ENCODE measurements around the gene CD40. TPM values are rescaled to one million over a fixed set of nuclear protein-coding genes. Genes with fewer than 3 reads are reported as not detected.

The CD40 gene
- total and polyA plus RNA-seq, 12 donors = 4.5 to 20.5 (median 9.4) TPM

GRCh38 chr20:46077642-46078305 is 40.3 kb upstream of the CD40 start:
- no peaks in the 10 kb centered on the region for H3K9me3 ChIP-seq (replicated peaks in 1 of 3)
- DNase-seq = no peak
- no peaks in the 10 kb centered on the region for H3K27me3 ChIP-seq
- TF ChIP-seq POLR2A (IDR thresholded peaks at IDR 0.05) (no peak), CTCF (IDR thresholded peaks at IDR 0.05) (no peak)
- WGBS, 4 donors = 92 to 97% (median 94%) methylated on average over 8 of the region's 8 CpGs
- intact Hi-C loops (cut with DNase I) = loop anchor here in 1 of 2 donors (10.0 kb wide), 1 partner anchor 53 kb away; the partner anchor contains the start of gene SLC12A5
- H3K4me3 ChIP-seq = no peak overlapping the region
- peaks cover 4 to 29% of the 10 kb centered on the region in 2 donors for H3K4me1 ChIP-seq (replicated peaks in 1 of 2)
- H3K36me3 ChIP-seq (replicated peaks in 1 of 2) = peaks cover 0 to 53% of the 10 kb centered on the region in 2 donors
- no peak overlapping the region for H3K27ac ChIP-seq

GRCh38 chr20:46078954-46079353 is 39.2 kb upstream of the CD40 start:
- TF ChIP-seq CTCF (IDR thresholded peaks at IDR 0.05) = no peak
- no peak for TF ChIP-seq POLR2A (IDR thresholded peaks at IDR 0.05)
- Histone ChIP-seq H3K36me3 (replicated peaks in 1 of 2) (peaks cover 0 to 48% of the 10 kb centered on the region in 2 donors), H3K27me3 (no peaks in the 10 kb centered on the region), H3K4me1 (replicated peaks in 1 of 2) (peaks cover 4 to 41% of the 10 kb centered on the region in 2 donors), H3K9me3 (replicated peaks in 1 of 3) (no peaks in the 10 kb centered on the region), H3K4me3 (no peak overlapping the region), H3K27ac (no peak overlapping the region)
- intact Hi-C loops (cut with DNase I) = loop anchor here in 1 of 2 donors (10.0 kb wide), 1 partner anchor 54 kb away; the partner anchor contains the start of gene SLC12A5
- 82 to 86% (median 85%) methylated on average over 6 to 7 of the region's 7 CpGs for WGBS, 4 donors
- no peak for DNase-seq

DNA sequence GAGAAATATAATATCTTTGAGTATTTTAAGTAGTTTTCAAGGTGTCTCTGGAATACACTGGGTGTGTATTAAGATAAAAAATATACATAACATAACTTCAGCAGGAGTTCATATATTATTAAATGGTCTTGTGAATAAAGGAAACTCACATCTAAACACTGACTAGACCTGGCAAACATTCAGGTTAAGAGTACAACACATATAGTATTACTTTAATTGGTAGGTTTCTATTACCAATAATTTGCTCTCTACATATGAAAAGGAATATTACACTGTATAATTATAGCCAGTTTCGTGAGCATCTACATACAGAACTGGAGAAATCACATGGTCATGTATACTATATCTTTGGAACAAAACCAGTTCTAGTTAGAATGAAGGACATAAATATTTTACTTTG is 37.0 kb upstream of the CD40 start:
- TF ChIP-seq CTCF (IDR thresholded peaks at IDR 0.05) (no peak), POLR2A (IDR thresholded peaks at IDR 0.05) (no peak)
- Histone ChIP-seq H3K4me3 (no peak overlapping the region), H3K27ac (no peak overlapping the region), H3K9me3 (replicated peaks in 1 of 3) (no peaks in the 10 kb centered on the region), H3K27me3 (no peaks in the 10 kb centered on the region), H3K4me1 (replicated peaks in 1 of 2) (peaks cover 10 to 62% of the 10 kb centered on the region in 2 donors), H3K36me3 (replicated peaks in 1 of 2) (peaks cover 0 to 27% of the 10 kb centered on the region in 2 donors)
- WGBS, 4 donors = 84 to 98% (median 93%) methylated on average over 1 of the region's 1 CpG
- intact Hi-C loops (cut with DNase I) = no loop called here
- DNase-seq = no peak

- 48 to 62% (median 55%) methylated on average over 6 of the region's 6 CpGs for WGBS, 4 donors
- H3K4me3 ChIP-seq = no peak overlapping the region
- intact Hi-C loops (cut with DNase I) = no loop called here
- H3K27me3 ChIP-seq = no peaks in the 10 kb centered on the region
- TF ChIP-seq POLR2A (IDR thresholded peaks at IDR 0.05) = no peak
- TF ChIP-seq CTCF (IDR thresholded peaks at IDR 0.05) = no peak
- peaks cover 23 to 82% of the 10 kb centered on the region in 2 donors for H3K4me1 ChIP-seq (replicated peaks in 1 of 2)
- no peak for DNase-seq
- no peak overlapping the region for H3K27ac ChIP-seq
- H3K9me3 ChIP-seq (replicated peaks in 1 of 3) = no peaks in the 10 kb centered on the region
- peaks cover 0 to 16% of the 10 kb centered on the region in 2 donors for H3K36me3 ChIP-seq (replicated peaks in 1 of 2)
These were observed 35.0 kb upstream of the CD40 start for GRCh38 chr20:46083101-46083500.
